Neural progenitor cell (in vitro differentiated cells): ENCODE measurements around the gene AIP. TPM values are rescaled to one million over a fixed set of nuclear protein-coding genes. Genes with fewer than 3 reads are reported as not detected.

Experiments
- DNase-seq: peaks from one replicate; pipeline ENCODE4 v3.0.0-alpha.2; 2016; ENCODE audit warnings: low spot score
- H2AFZ ChIP-seq: fragments of 200-600 bp; sonication (generic); replicated peaks from 2 replicates; pipeline ENCODE4 v1.6.1; 2016; ENCODE audit warnings: antibody characterized with exemption
- H3F3A ChIP-seq: fragments of 200-600 bp; sonication (generic); 2 replicates; pipeline ENCODE4 v1.6.1; 2016; ENCODE audit warnings: antibody characterized with exemption, low read depth
- H3K27ac ChIP-seq: fragments of 200-600 bp; sonication (generic); 2 replicates; pipeline ENCODE4 v1.5.1; 2016; ENCODE audit warnings: mild to moderate bottlenecking
- H3K27me3 ChIP-seq: fragments of 200-600 bp; sonication (generic); 2 replicates; pipeline ENCODE4 v1.6.1; 2016; ENCODE audit warnings: mild to moderate bottlenecking, moderate library complexity
- H3K36me3 ChIP-seq: fragments of 200-600 bp; sonication (generic); 2 replicates; pipeline ENCODE4 v1.5.1; 2016
- H3K4me1 ChIP-seq: fragments of 200-600 bp; sonication (generic); 2 replicates; pipeline ENCODE4 v1.6.1; 2016; ENCODE audit warnings: mixed run types
- H3K4me2 ChIP-seq: fragments of 200-600 bp; sonication (generic); 2 replicates; pipeline ENCODE4 v1.6.1; 2016
- H3K4me3 ChIP-seq: fragments of 200-600 bp; sonication (generic); 2 replicates; pipeline ENCODE4 v1.5.1; 2016
- H3K79me2 ChIP-seq: fragments of 200-600 bp; sonication (generic); 2 replicates; pipeline ENCODE4 v1.6.1; 2016; ENCODE audit warnings: low read depth
- H3K9ac ChIP-seq: fragments of 200-600 bp; sonication (generic); 2 replicates; pipeline ENCODE4 v1.6.1; 2016
- H3K9me3 ChIP-seq: fragments of 200-600 bp; sonication (generic); 2 replicates; pipeline ENCODE4 v1.5.1; 2016; ENCODE audit warnings: low read depth
- H4K20me1 ChIP-seq: fragments of 200-600 bp; sonication (generic); 2 replicates; pipeline ENCODE4 v1.6.1; 2016; ENCODE audit warnings: low read depth
- H3K27ac Mint-ChIP-seq: 3 replicates; pipeline ENCODE4 v1.8.0; 2021; ENCODE audit warnings: mixed read lengths
- H3K27me3 Mint-ChIP-seq: 2 replicates; pipeline ENCODE4 v1.8.0; 2022; ENCODE audit warnings: low read depth, mild to moderate bottlenecking, inconsistent platforms, moderate library complexity, mixed read lengths; ENCODE audit not compliant: insufficient read depth
- H3K36me3 Mint-ChIP-seq: 3 replicates; pipeline ENCODE4 v1.8.0; 2021; ENCODE audit warnings: mixed read lengths
- H3K4me1 Mint-ChIP-seq: 3 replicates; pipeline ENCODE4 v1.8.0; 2021; ENCODE audit warnings: mixed read lengths
- H3K4me3 Mint-ChIP-seq: 3 replicates; pipeline ENCODE4 v1.8.0; 2021; ENCODE audit warnings: mild to moderate bottlenecking, moderate library complexity, mixed read lengths
- H3K9me3 Mint-ChIP-seq: 3 replicates; pipeline ENCODE4 v1.8.0; 2020; ENCODE audit warnings: mixed read lengths
- EZH2 ChIP-seq: fragments of 200-600 bp; sonication (generic); IDR thresholded peaks from 2 replicates; pipeline ENCODE4 v1.6.1; 2017; ENCODE audit warnings: antibody characterized with exemption, mild to moderate bottlenecking, moderate library complexity
- EZH2phosphoT487 ChIP-seq: fragments of 200-600 bp; sonication (generic); IDR thresholded peaks from 2 replicates; pipeline ENCODE4 v1.6.1; 2017; ENCODE audit warnings: antibody characterized with exemption
- total RNA-seq: library from RNA; depleted of rRNA; stranded (reverse); fragments of >200 nt; gene quantifications from 2 replicates; pipeline ENCODE4 v1.2.3, GENCODE V29; 2015; ENCODE audit warnings: low replicate concordance
- TF ChIP-seq, protein P1 (sequence below): fragments of 200-600 bp; sonication (generic); IDR thresholded peaks from 2 replicates; pipeline ENCODE4 v1.5.1; 2017; ENCODE audit warnings: antibody characterized with exemption, mild to moderate bottlenecking

Gene AIP
- total RNA-seq, 1 donor from 2014 or later = 20.3 TPM

DNA sequence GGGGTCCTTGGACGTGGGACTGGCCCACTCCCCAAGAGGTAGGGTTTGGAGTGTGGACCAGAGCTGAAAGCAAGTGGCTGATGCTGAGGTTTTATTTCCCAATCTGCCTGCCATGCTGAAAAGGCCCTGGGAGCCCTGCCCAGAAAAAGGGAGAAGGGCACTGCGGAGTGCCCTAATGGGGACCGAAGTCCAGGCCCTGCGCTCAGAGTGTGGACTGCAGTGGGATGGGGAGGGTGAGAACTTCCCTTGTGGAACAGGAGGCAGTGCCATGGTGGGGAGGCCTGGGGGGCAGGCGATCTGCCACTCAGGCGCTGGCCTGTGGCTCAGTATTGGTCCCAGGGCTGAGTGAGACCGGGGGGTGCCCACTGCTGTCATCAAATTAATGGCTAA, 34.6 kb upstream of the AIP start:
- Mint-ChIP-seq H3K36me3 (no peaks in the 10 kb centered on the region), H3K27ac (no peak overlapping the region)

DNA sequence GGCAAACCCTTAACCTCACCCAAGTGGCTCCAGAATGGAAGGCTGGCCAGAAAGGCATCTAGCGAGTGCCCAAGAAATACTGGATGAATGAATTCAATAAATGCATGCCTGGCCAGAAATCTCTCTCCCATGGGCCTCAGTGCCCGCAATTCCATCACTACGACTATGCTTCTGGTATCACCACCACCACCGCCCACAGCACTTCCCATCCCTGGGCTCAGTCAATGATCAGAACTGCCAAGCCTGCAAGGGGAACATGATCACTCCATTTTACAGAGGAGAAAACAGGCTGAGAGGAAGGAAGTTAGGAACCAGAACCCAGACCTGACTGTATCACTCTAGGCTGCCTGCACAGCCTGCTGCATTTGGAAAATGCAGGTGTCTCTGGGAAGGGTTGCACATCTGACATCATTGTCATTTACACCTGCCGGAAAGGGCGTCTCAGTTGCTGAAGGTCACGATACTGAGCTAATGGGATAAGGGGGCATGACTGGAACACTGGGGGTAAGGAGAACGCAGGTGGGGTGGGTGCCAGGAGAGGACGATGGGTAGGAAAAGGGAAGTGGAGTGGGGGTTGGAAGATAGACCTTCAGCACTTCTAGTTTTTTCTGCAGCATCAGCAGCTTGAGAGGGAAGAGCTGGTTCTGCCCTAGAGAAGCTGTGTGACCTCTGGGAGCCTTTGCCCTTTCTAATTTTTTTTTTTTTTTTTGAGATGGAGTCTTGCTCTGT, 33.5 kb upstream of the AIP start:
- Histone ChIP-seq H3K4me2 (no peak overlapping the region), H3K9ac (no peak overlapping the region), H2AFZ (no peak overlapping the region), H3K36me3 (no peaks in the 10 kb centered on the region), H3K9me3 (no peaks in the 10 kb centered on the region), H3F3A (peaks cover 3% of the 10 kb centered on the region), H4K20me1 (no peaks in the 10 kb centered on the region), H3K27me3 (no peaks in the 10 kb centered on the region), H3K4me3 (no peak overlapping the region), H3K4me1 (no peaks in the 10 kb centered on the region), H3K27ac (no peak overlapping the region), H3K79me2 (no peaks in the 10 kb centered on the region)
- peak overlapping the region; percentile 54 for H3K27ac Mint-ChIP-seq
- TF ChIP-seq EZH2phosphoT487 = no peak
- H3K36me3 Mint-ChIP-seq = no peaks in the 10 kb centered on the region
- DNase-seq = no peak
- peaks cover 6% of the 10 kb centered on the region for H3K27me3 Mint-ChIP-seq
- no peaks in the 10 kb centered on the region for H3K9me3 Mint-ChIP-seq
- H3K4me3 Mint-ChIP-seq = no peak overlapping the region
- H3K4me1 Mint-ChIP-seq = peaks cover 25% of the 10 kb centered on the region

More for the DNA sequence above, 34.6 kb upstream of the AIP start:
- Mint-ChIP-seq H3K27me3 (peaks cover 6% of the 10 kb centered on the region), H3K9me3 (no peaks in the 10 kb centered on the region), H3K4me3 (peak overlapping the region; percentile 13), H3K4me1 (peaks cover 25% of the 10 kb centered on the region)
- no peaks in the 10 kb centered on the region for H3K4me1 ChIP-seq
- no peak overlapping the region for H3K27ac ChIP-seq
- H3K36me3 ChIP-seq = no peaks in the 10 kb centered on the region
- no peak for TF ChIP-seq EZH2
- TF ChIP-seq EZH2phosphoT487 = no peak
- TF ChIP-seq, protein P1, sequence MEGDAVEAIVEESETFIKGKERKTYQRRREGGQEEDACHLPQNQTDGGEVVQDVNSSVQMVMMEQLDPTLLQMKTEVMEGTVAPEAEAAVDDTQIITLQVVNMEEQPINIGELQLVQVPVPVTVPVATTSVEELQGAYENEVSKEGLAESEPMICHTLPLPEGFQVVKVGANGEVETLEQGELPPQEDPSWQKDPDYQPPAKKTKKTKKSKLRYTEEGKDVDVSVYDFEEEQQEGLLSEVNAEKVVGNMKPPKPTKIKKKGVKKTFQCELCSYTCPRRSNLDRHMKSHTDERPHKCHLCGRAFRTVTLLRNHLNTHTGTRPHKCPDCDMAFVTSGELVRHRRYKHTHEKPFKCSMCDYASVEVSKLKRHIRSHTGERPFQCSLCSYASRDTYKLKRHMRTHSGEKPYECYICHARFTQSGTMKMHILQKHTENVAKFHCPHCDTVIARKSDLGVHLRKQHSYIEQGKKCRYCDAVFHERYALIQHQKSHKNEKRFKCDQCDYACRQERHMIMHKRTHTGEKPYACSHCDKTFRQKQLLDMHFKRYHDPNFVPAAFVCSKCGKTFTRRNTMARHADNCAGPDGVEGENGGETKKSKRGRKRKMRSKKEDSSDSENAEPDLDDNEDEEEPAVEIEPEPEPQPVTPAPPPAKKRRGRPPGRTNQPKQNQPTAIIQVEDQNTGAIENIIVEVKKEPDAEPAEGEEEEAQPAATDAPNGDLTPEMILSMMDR = no peak
- H3K9ac ChIP-seq = no peak overlapping the region
- H3F3A ChIP-seq = peaks cover 12% of the 10 kb centered on the region
- H3K9me3 ChIP-seq = no peaks in the 10 kb centered on the region
- no peaks in the 10 kb centered on the region for H3K27me3 ChIP-seq
- no peak overlapping the region for H3K4me2 ChIP-seq
- no peak for DNase-seq
- no peaks in the 10 kb centered on the region for H3K79me2 ChIP-seq
- H3K4me3 ChIP-seq = no peak overlapping the region
- no peak overlapping the region for H2AFZ ChIP-seq
- H4K20me1 ChIP-seq = no peaks in the 10 kb centered on the region

DNA sequence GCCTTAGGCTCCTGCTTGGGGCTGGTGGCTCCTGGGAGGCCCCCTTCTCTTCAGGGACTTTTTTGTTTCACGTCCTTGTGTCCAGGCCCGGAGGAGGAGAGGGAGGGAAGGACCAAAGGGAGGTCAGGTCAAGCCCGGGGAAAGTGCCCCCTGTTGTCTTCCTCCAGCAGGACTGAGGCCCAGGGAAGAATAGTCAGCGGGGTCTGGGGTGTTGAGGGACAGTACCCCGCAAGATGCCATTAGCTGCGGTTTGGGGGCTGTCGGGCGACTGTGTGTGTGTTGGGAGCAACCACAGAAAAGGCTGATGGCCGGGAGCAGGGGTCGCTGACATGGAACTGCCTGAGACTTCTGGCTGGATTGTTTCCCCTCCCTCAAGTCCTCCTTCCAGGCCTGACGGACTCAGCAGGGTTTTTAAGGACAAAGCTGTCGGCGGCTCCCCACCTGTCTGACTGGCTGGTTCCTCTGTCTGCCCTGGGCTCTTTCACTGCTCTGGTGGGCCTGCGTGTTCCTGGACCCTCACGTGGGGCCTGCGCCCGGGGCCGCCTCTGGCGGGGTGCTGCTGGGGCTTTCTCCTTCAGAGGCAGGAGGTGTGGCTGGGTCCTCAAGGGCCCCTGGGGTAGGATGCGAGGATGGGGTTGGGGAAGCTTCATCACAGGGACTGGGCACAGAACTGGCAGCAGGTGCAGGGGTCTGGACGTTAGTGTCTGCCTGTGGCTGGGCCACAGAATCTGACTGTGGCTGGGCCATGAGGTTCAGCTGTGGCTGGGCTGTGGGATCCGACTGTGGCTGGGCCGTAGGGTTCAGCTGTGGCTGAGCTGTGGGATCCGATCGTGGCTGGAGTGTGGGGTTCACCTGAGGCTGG, 31.8 kb upstream of the AIP start:
- H3K27ac ChIP-seq = no peak overlapping the region
- H3K4me2 ChIP-seq = no peak overlapping the region
- no peak overlapping the region for H3K9ac ChIP-seq
- H3K4me3 ChIP-seq = no peak overlapping the region
- no peaks in the 10 kb centered on the region for H3K4me1 ChIP-seq
- H3K9me3 ChIP-seq = no peaks in the 10 kb centered on the region
- TF ChIP-seq EZH2 (no peak), EZH2phosphoT487 (no peak)
- TF ChIP-seq, protein P1 = no peak
- H3K27me3 ChIP-seq = no peaks in the 10 kb centered on the region
- H3F3A ChIP-seq = no peaks in the 10 kb centered on the region
- no peaks in the 10 kb centered on the region for H3K36me3 ChIP-seq
- Mint-ChIP-seq H3K36me3 (no peaks in the 10 kb centered on the region), H3K27ac (peak overlapping the region; percentile 96), H3K9me3 (no peaks in the 10 kb centered on the region), H3K4me1 (peaks cover 20% of the 10 kb centered on the region), H3K27me3 (peaks cover 6% of the 10 kb centered on the region), H3K4me3 (no peak overlapping the region)
- no peak overlapping the region for H2AFZ ChIP-seq
- no peaks in the 10 kb centered on the region for H4K20me1 ChIP-seq
- peak; percentile 35 for DNase-seq
- no peaks in the 10 kb centered on the region for H3K79me2 ChIP-seq

DNA sequence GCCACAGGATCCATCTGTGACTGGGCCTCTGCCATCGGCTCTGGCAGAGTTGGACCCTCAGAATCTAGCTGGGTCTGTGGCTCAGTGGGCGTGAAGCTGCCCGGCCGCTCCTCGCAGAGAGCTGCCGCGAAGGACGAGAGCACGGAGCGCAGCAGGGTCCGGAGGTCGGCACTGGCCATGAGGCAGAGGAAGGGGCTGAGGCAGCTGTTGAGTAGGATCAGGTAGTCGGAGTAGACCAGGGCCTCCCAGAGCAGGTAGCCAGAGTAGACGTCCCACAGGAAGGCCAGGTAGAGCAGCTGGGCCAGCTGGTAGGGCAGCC, 31.2 kb upstream of the AIP start:
- H3K4me3 Mint-ChIP-seq = no peak overlapping the region
- Histone ChIP-seq H3K4me3 (no peak overlapping the region), H3K79me2 (no peaks in the 10 kb centered on the region), H3K27ac (no peak overlapping the region), H2AFZ (no peak overlapping the region), H3K4me1 (no peaks in the 10 kb centered on the region), H3K9me3 (no peaks in the 10 kb centered on the region), H3F3A (no peaks in the 10 kb centered on the region), H4K20me1 (no peaks in the 10 kb centered on the region), H3K36me3 (no peaks in the 10 kb centered on the region), H3K27me3 (no peaks in the 10 kb centered on the region), H3K9ac (no peak overlapping the region), H3K4me2 (no peak overlapping the region)
- peak overlapping the region; percentile 96 for H3K27ac Mint-ChIP-seq
- H3K4me1 Mint-ChIP-seq = peaks cover 20% of the 10 kb centered on the region
- no peak for DNase-seq
- H3K36me3 Mint-ChIP-seq = no peaks in the 10 kb centered on the region
- H3K27me3 Mint-ChIP-seq = peaks cover 6% of the 10 kb centered on the region
- no peaks in the 10 kb centered on the region for H3K9me3 Mint-ChIP-seq
- TF ChIP-seq, protein P1 = no peak
- TF ChIP-seq EZH2 (no peak), EZH2phosphoT487 (no peak)
